Right cardiac atrium (tissue), 5 donors: ENCODE data around the gene CITED2. TPM values are rescaled to one million over a fixed set of nuclear protein-coding genes. Genes with fewer than 3 reads are reported as not detected.

Source experiments
- ATAC-seq, 2 donors: fragments of 200-7000 bp; cut with Tn5 transposase; one replicate each; pipeline versions ENCODE4 v1.8.0 to v1.9.1; 2020; ENCODE audit warnings: moderate library complexity in 2 of 2, mild to moderate bottlenecking in 1 of 2
- DNase-seq, 3 donors: peaks; one replicate each; pipeline ENCODE4 v3.0.0-alpha.2; 2020
- H3K27ac ChIP-seq: one replicate; pipeline ENCODE4 v1.5.1; 2013; ENCODE audit warnings: mild to moderate bottlenecking, low read length, control low read depth, moderate library complexity
- H3K27me3 ChIP-seq: one replicate; pipeline ENCODE4 v1.6.1; 2013; ENCODE audit not compliant: control insufficient read depth, insufficient read depth
- H3K4me1 ChIP-seq: one replicate; pipeline ENCODE4 v1.6.1; 2013; ENCODE audit warnings: low read length; ENCODE audit not compliant: control insufficient read depth, insufficient read depth
- H3K4me3 ChIP-seq: one replicate; pipeline ENCODE4 v1.5.1; 2013; ENCODE audit warnings: low read length, control low read depth
- H3K9me3 ChIP-seq: one replicate; pipeline ENCODE4 v1.6.1; 2013; ENCODE audit warnings: low read length; ENCODE audit not compliant: control insufficient read depth
- WGBS: extraction: QIAGEN DNeasy Blood & Tissue Kit; methylation state at CpG from one replicate; pipeline ENCODE4 v1.1.7; 2013; 5-methylcytosine and 5-hydroxymethylcytosine counted together
- intact Hi-C, 4 donors: fragments of 100-400 bp; cut with DNase I; formaldehyde crosslinking; loops; one replicate each; pipeline versions ENCODE4 v1.11.0 to v1.14.0; 2022 to 2023
- polyA plus RNA-seq: library from polyadenylated mRNA; stranded (reverse); fragments of 200-250 nt; gene quantifications from one replicate; pipeline ENCODE4 v1.2.3, GENCODE V29; 2013
- total RNA-seq, 4 donors: library from RNA; stranded (reverse); fragmentation: NEBNext Ultra II Directional; extraction: Animal tissue kit (Norgen Biotek cat#: 25700); gene quantifications; one replicate each; pipeline ENCODE4 v1.2.1, GENCODE V29; 2021
- donor health status: healthy with polysubstance abuse.
- donor health status: DM: no; HTN: yes; CAD: no.
- donor health status: DM: no; HTN: no; CAD: no.
- donor health status: DM: no; HTN: yes; CAD: no; lungs with severe emphysema.
- donor health status: DM: yes; HTN: yes; CAD: no.

The CITED2 gene
- total and polyA plus RNA-seq, 5 donors, result 35.7 to 138 (median 112) TPM

DNA sequence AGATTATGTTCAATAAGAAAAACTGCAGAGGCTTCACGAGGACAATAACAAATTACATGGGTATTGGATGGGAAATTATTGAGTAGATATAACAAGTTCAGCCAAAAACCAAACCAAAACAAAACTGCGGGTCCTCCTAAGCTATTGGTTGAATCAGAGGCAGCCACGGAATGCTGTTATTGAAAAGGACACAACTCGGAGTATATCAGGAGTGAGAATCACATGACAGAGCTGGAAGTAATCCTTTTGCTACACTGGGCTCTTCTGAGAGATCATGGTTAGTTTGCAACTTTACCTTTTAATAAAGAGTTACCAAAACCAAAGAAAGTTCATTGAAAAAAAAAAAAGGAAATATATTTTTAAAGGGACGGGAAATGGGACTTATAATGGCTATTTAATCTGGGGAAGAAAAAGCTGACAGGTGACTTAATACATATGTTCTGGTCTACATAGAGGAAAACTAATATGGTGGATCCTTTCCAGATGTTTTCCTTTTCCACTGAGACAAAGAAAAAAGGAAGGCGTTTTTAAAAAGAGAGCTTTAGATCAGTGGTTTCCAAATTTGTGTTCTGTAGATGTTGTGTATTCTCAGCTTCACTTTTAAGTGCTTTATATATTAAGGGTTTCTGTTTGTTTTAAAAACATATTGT lies 6.9 kb upstream of the CITED2 start:
- intact Hi-C loops, result no loop called here
- H3K27me3 ChIP-seq, result no peaks in the 10 kb centered on the region
- H3K27ac ChIP-seq, result no peak overlapping the region
- DNase-seq, result no peak
- 50% methylated on average over 6 of the region's 6 CpGs for WGBS
- no peaks in the 10 kb centered on the region for H3K4me1 ChIP-seq
- no peak for ATAC-seq
- no peak overlapping the region for H3K4me3 ChIP-seq
- no peaks in the 10 kb centered on the region for H3K9me3 ChIP-seq

DNA sequence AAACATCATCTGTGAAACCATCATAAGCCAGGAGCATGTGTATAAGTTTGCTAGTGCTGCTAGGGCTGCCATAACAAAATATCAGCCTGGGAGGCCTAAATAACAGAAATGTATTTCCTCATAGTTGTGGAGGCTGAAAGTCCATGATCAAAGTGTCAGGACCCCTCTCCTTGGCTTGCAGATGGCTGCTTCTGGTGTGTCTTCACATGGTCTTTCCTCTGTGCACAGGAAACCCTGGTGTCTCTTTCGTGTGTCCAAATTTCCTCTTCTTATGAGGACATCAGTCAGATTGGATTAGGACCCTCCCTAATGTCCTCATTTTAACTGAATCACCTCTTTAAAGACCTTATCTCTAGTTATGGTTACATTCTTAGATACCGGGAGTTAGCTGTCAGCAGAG lies 6.2 kb upstream of the CITED2 start:
- Histone ChIP-seq H3K4me1 (no peaks in the 10 kb centered on the region), H3K27ac (no peak overlapping the region), H3K4me3 (no peak overlapping the region), H3K9me3 (no peaks in the 10 kb centered on the region), H3K27me3 (no peaks in the 10 kb centered on the region)
- 75% methylated on average over 2 of the region's 2 CpGs for WGBS
- no peak for DNase-seq
- intact Hi-C loops, result no loop called here
- no peak for ATAC-seq

DNA sequence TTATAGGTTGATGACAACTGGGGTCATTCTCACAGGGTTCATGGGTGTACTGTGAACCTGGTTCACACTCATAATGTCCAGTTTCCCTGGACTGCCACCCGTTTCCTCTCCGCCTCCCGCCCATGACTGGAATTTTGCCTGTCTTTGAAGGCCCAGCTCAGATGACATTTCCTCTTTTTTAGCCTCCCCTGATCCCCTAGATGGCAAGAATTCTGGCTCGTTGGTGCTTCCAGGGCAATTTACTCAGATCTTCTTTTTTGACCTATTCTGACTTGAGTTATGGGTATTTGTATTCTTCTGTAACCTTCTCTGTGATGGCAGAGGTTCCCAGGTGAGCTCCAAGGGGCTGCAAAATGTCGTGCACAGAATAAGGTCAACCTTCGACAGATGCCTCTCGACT lies 5.7 kb upstream of the CITED2 start:
- ATAC-seq (no peak), DNase-seq (no peak)
- Histone ChIP-seq H3K27ac (no peak overlapping the region), H3K9me3 (no peaks in the 10 kb centered on the region), H3K4me3 (no peak overlapping the region), H3K4me1 (no peaks in the 10 kb centered on the region), H3K27me3 (no peaks in the 10 kb centered on the region)
- WGBS, result 87% methylated on average over 7 of the region's 7 CpGs
- intact Hi-C loops, result no loop called here

DNA sequence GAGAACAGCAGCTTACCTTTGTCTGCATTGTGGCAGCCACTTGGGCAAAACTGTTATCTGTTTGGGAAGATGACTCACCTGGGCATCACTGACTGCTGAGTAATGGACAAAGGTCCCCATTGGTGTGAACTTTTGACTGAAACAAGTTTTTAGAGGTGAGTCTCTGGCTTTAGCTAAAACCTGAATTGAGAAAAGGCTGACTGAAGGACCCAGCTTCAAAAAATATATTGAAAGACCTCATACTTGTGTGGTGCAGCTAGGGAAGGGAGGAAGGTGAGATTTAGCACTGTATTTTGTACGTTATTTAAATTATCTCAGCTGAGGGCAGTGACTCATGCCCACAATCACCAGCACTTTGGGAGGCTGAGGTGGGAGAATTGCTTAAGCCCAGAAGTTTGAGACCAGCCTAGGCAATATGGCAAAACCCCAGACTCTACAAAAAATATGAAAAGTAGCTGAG lies 4.5 kb upstream of the CITED2 start:
- ATAC-seq, result no peak
- no peak for DNase-seq
- Histone ChIP-seq H3K9me3 (no peaks in the 10 kb centered on the region), H3K27me3 (no peaks in the 10 kb centered on the region), H3K27ac (no peak overlapping the region), H3K4me3 (no peak overlapping the region), H3K4me1 (no peaks in the 10 kb centered on the region)
- intact Hi-C loops, result loop anchor here in 3 of 4 donors (10.0 kb wide), 4 partner anchors 136 to 1066 kb away; no protein-coding TSS in a partner anchor
- 91% methylated on average over 1 of the region's 1 CpG for WGBS

DNA sequence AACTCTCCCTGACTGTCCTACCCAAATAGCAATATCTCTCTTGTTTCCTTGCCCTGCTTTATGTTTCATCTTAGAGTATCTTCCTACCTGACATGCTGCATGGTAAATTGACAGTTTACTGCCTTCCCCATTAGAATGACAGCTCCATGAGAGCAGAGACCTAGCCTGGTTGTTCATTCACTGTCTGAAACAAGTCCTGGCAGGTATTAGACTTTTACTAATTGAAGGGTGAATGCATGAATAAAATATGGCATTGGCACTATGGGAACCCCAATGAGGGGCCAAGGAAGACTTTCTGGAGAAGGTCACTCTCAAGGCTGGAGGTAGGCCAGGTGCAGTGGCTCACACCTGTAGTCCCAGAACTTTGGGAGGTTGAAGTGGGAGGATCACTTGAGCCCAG lies 3.8 kb upstream of the CITED2 start:
- no peak for ATAC-seq
- Histone ChIP-seq H3K27ac (no peak overlapping the region), H3K9me3 (no peaks in the 10 kb centered on the region), H3K4me1 (no peaks in the 10 kb centered on the region), H3K27me3 (no peaks in the 10 kb centered on the region), H3K4me3 (no peak overlapping the region)
- no peak for DNase-seq
- intact Hi-C loops, result loop anchor here in 3 of 4 donors (10.0 kb wide), 4 partner anchors 137 to 1067 kb away; no protein-coding TSS in a partner anchor

DNA sequence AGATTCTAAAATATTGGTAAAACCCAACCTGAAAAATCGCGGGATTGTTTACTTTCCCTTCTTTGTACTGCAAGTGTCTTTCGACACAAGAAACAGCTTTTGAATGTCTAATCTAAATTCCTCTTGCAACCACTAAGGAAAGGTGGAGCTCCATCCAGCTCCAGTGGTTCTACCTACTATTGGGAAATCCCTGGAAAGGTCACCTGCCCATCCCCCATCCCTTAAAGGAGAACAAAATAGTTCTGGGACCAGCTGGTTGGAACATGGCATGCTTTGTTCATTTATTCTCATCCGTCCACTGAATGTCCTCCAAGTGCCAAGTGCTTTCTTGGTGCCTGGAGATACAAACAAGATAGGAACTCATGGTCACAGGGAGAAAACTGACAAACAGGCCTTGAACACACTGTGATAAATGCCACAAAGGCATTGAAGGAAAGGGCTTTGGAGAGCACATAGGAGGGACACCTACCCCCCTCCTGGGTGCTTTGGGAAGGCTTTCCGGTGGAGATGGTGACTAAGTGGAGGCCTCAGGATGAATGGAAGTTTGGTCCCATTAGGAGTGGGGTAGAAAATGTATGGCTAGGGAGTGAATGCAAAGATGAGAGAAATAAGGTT lies 2.3 kb upstream of the CITED2 start:
- intact Hi-C loops, result loop anchor here in 3 of 4 donors (10.0 kb wide), 4 partner anchors 138 to 1068 kb away; no protein-coding TSS in a partner anchor
- WGBS, result 47% methylated on average over 5 of the region's 5 CpGs
- ATAC-seq, result no peak
- DNase-seq, result peak in 2 of 3 donors; percentile 28 to 48
- no peaks in the 10 kb centered on the region for H3K27me3 ChIP-seq
- peak overlapping the region; percentile 54 for H3K27ac ChIP-seq
- H3K4me1 ChIP-seq, result no peaks in the 10 kb centered on the region
- peak overlapping the region; percentile 85 for H3K4me3 ChIP-seq
- no peaks in the 10 kb centered on the region for H3K9me3 ChIP-seq

DNA sequence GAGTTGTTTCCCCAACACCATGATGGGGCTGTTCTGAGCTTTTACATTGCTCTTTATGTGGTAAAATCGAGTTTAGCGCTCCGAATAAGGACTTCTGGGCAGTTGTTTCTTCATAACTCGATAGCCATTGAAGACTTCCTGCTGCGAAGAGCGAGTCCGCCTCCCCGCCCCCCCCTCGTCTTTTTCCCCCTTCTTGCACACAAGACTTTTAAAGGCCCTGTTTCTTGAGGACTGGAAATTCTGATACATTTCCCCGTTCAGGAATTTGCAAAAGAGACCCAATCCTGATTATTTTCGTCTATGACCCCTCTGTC lies 1.5 kb upstream of the CITED2 start:
- H3K4me3 ChIP-seq, result peak overlapping the region; percentile 85
- no peaks in the 10 kb centered on the region for H3K4me1 ChIP-seq
- H3K27me3 ChIP-seq, result no peaks in the 10 kb centered on the region
- intact Hi-C loops, result loop anchor here in 3 of 4 donors (10.0 kb wide), 4 partner anchors 139 to 1069 kb away; no protein-coding TSS in a partner anchor
- no peak for ATAC-seq
- no peaks in the 10 kb centered on the region for H3K9me3 ChIP-seq
- peak overlapping the region; percentile 98 for H3K27ac ChIP-seq
- DNase-seq, result peak in 2 of 3 donors; percentile 70 to 75
- WGBS, result under 1% methylated on average over 11 of the region's 11 CpGs

DNA sequence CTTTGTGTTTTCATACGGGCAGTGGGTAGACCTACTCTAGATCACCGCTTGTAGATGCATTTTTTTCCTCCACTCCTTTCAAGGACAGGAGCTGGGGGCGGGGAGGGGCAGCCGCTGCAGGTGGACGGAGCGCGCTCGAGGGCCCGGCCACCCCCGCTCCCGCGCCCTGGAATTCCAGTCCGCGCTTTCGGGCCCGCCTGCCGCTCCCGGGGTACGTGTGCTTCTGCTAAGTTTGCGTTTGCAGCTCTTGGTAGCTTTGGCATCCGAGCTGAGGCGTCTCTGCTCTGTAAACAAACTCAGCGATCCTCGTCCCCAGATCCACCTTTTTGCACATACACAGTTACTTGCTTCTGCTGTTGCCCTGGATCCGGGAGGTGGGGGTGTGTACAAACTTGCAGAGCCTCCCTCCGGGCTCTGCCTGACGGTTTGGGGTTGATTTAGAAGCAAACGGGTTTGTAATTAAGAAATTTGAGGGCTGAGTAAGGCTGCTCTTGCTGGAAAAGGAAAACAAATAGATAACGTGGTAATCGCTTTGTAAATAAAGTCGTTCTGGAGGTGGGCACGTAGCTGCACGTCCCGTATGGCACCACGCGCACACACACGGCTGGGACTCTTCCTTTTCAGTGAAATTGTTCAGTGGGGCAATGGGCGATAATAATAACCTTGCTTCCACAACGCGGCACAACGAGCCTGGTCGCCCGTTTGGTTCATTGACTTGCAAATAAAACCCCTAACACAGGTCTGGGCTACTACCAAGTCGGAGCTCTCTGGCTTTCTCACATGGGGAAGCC lies 973 bp upstream of the CITED2 start:
- WGBS, result under 1% methylated on average over 44 of the region's 44 CpGs
- intact Hi-C loops, result loop anchor here in 3 of 4 donors (10.0 kb wide), 4 partner anchors 139 to 1069 kb away; no protein-coding TSS in a partner anchor
- Histone ChIP-seq H3K4me1 (no peaks in the 10 kb centered on the region), H3K9me3 (no peaks in the 10 kb centered on the region), H3K27ac (peak overlapping the region; percentile 98), H3K27me3 (no peaks in the 10 kb centered on the region), H3K4me3 (peak overlapping the region; percentile 85)
- peak; percentile 88 to 95 (median 95) for DNase-seq
- ATAC-seq, result peak; percentile 87 to 88

DNA sequence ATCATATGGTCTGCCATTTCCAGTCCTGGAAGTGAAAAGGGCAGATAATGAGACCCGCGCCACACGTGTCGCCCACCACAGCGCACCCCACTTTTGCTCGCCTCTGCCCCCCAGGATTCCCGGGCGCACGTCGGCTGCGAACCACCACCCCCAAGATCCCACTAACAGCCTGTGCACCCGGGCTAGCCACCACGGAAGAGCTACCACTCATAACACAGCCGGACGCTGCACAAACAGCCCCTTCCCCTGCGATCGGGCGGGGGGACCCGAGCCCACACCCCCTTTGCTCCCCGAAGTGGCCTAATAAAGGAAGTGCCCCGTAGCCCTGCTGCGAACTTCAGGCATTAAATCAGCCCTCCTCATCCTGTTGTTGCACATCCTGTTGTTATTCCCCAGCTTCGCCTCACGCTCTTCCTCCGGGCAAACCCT lies 506 bp downstream of the CITED2 start:
- WGBS, result under 1% methylated on average over 25 of the region's 25 CpGs
- Histone ChIP-seq H3K9me3 (no peaks in the 10 kb centered on the region), H3K4me1 (no peaks in the 10 kb centered on the region), H3K27me3 (no peaks in the 10 kb centered on the region), H3K4me3 (peak overlapping the region; percentile 85), H3K27ac (peak overlapping the region; percentile 98)
- ATAC-seq (peak; percentile 42 to 67), DNase-seq (no peak)
- intact Hi-C loops, result loop anchor here in 3 of 4 donors (5.0 to 10.0 kb wide), 8 partner anchors 141 to 1071 kb away; no protein-coding TSS in a partner anchor

DNA sequence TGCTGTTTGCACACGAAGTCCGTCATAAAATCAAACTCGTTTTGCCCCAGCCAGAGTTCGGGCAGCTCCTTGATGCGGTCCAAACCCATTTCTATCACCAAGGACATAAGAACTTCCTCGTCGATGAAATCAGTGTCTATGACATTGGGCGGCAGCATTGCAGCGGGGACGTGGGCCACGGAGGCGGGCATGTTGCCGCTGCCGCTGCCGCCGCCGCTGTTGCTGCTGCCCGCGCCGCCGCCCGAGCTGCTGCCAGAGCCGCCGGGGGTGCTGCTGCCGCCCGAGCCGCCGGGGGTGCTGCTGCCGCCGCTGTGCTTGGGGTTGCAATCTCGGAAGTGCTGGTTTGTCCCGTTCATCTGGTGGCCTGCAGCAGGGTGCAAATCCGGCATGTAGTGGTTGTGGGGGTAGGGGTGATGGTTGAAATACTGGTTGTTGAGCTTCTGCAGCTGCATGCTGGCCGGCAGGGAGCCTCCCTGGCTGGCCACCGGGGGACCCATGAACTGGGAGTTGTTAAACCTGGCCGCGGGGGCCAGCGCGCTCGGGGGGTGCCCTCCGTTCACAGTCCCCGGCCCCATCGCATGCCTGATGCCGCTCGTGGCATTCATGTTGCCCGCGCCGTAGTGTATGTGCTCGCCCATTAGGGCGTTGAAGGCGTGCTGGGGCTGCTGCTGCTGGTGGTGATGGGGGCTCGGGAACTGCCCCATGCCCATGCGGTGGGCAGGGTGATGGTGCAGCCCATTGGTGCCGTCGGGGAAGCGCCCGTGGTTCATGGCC lies 1.1 kb downstream of the CITED2 start:
- H3K4me3 ChIP-seq, result peak overlapping the region; percentile 85
- no peaks in the 10 kb centered on the region for H3K4me1 ChIP-seq
- peak overlapping the region; percentile 98 for H3K27ac ChIP-seq
- H3K9me3 ChIP-seq, result no peaks in the 10 kb centered on the region
- ATAC-seq, result peak; percentile 2 to 25
- intact Hi-C loops, result loop anchor here in 3 of 4 donors (5.0 to 10.0 kb wide), 8 partner anchors 141 to 1071 kb away; no protein-coding TSS in a partner anchor
- peak; percentile 74 to 88 (median 87) for DNase-seq
- H3K27me3 ChIP-seq, result no peaks in the 10 kb centered on the region
- WGBS, result under 1% methylated on average over 57 of the region's 57 CpGs
